Measurements from ENCODE around the gene GLB1L.
"Not testable (repeated sequence)": the region's sequence is repeated elsewhere in the genome, so short reads cannot be mapped to it uniquely, and the experiment has no call there.

The GLB1L gene

GRCh38 chr2:219279916-219280516 is 34.8 kb upstream of the GLB1L start:
- DNase-seq = no peak

- DNase-seq = peak; percentile 86
These were observed 34.1 kb upstream of the GLB1L start, which contains the start of gene DNAJB2 for GRCh38 chr2:219279151-219279915. TSS of gene DNAJB2 (plus strand) at chr2:219279366. CDS start at chr2:219279834, 468 bp downstream.

- DNase-seq = no peak
These were observed 33.5 kb upstream of the GLB1L start for GRCh38 chr2:219278655-219279150.

GRCh38 chr2:219277703-219278654 is 32.7 kb upstream of the GLB1L start:
- DNase-seq = peak; percentile 45

- no peak for DNase-seq
These were observed 29.2 kb upstream of the GLB1L start for GRCh38 chr2:219274361-219274921.

DNA sequence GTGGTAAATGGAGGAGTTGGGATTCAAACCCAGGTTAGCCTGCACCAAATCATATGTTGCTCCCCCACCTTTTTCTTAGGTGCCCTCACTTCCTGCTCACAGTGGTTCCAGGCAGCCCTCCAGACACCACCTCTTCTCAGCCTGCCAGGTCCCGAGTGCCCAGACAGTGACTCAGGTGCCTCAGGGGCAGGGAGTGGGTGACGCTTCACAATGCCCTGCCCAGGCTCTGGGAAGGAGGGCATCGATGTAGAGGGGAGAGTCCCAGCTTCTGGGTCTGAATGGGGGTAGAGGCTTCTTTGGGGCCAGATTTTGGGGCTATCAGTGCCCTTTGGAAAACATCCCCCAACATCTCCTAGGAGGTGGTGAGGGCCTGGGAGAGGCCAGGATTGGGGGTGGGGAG is 28.7 kb upstream of the GLB1L start:
- DNase-seq = no peak

GRCh38 chr2:219272995-219273394 is 27.8 kb upstream of the GLB1L start:
- no peak for DNase-seq

GRCh38 chr2:219272356-219272755 is 27.1 kb upstream of the GLB1L start:
- DNase-seq = no peak

DNA sequence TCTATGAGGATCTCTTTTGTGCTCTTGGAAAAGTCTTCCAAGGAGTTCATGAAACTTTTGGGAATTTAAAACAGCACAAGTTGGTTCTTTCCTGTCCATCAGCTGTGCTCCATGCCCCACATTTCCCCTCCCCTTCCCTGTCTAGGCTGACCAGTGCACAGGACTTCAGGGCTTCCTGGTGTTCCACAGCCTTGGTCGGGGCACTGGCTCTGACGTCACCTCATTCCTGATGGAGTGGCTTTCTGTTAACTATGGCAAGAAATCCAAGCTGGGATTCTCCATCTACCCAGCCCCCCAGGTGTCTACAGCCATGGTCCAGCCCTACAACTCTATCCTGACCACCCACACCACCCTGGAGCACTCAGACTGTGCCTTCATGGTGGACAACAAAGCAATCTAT is 25.8 kb upstream of the GLB1L start:
- no peak for DNase-seq

GRCh38 chr2:219270055-219270372 is 24.8 kb upstream of the GLB1L start:
- DNase-seq = no peak

GRCh38 chr2:219269362-219270054 is 24.3 kb upstream of the GLB1L start:
- no peak for DNase-seq

DNA sequence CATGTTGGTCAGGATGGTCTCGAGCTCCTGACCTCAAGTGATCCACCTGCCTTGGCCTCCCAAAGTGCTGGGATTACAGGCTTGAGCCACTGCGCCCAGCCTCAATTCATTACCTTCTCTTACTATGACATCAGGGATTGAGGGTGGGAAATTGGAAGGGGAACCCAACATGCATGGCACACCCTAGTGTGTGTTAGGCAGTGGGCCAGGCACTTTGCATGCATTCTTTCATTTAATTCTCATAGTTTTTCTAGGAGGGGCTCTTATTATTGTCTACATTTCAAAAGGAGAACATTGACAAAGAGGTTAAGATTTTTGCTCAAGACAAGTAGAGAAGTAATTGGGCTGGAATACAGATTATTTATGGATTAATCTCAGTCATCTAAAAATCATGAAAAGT is 23.1 kb upstream of the GLB1L start:
- DNase-seq = no peak

DNA sequence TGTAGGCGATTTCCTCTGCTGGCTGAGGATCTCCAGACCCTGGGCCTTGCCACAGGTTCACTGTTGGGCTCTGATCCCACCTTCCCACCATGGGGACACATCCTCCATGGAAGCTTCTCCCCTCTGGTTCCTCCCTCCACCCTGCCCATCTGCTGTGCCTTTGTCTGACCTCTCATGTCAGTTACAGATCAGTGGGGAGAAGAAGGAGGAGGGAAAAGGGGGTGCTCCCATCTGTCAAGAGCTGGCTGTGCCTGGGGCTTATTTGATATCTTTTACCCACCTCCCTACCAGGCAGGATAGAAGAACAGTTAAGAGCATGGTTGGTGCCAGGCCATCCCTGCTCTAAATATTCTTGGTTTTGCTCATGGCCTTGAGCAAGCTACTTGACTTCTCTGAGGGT is 21.6 kb upstream of the GLB1L start:
- no peak for DNase-seq

- no peak for DNase-seq
These were observed 21.0 kb upstream of the GLB1L start for GRCh38 chr2:219266232-219266631.

- no peak for DNase-seq
These were observed 16.0 kb upstream of the GLB1L start for GRCh38 chr2:219261024-219261855.

- DNase-seq = not testable (repeated sequence)
These were observed 13.7 kb upstream of the GLB1L start for GRCh38 chr2:219258942-219259341.

DNA sequence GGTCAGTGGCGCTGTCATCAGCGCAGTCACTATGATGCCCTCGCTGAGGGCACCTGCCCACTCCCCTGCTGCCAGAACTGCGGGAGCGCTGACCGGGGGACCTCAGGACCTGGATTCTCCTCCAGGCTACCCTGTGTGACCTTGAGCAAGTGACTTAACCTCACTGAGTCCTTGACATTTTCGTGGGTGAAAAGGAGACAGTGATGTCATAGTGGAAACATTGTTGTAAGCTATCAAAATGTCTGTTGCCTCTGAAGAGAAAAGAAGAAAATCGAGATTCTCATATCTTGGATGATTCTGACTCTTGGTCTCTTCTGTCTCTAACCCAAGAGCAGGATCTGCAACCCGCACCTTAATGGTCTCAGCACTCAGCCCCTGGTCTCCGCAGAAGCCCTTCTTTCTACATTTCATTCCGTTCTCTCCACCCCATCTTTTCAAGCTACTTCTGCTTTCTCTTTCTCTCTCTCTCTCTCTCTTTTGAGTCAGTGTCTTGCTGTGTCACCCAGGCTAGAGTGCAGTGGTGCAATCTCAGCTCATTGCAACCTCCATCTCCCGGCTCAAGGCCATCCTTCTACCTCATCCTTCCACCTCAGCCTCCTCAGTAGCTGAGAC is 9.5 kb upstream of the GLB1L start:
- DNase-seq = no peak

DNA sequence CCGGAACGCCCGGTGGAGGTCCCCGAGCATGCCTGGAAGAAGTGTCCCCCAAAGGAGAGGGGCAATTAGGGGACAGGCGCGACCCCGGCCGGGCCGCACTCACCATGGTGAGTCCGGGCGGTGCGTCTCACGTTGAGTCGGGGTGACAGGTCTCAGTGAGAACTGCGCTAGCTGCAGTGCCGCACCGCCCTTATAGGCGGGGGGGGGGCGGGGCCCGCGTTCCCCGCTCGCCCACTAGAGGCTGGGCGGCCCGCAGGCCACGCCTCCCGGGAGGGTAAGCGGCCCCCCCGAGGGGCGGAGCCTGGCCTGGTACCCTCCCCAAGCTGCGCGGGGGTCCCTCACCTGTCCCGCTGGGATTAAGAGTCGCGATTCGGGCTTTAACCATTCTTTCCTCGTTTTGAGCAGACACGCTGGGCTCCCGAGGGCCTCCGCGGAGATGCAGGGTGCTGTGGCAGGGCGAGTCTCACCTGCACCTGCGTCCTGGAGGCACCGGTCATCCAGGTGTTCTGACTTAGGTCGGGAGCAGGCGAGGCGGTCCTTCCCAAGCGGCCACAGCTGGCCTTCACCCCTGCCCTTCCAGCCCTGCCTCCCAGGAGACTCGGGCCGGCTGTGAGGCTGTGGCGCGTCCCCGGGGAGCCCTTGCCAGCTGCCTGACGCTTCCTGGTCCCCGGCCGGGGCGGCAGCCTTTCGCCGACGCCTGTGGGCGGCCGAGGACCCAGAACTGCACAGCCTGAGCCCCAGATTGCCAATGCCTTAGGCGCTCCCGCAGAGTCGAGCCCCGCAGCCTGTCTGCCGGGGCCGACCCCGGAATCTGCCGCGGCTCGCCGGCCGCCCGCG is 8.7 kb upstream of the GLB1L start, which contains the start of gene TUBA4A:
TSS of gene TUBA4A (minus strand) at position 166 of the 837 bp plus-strand sequence. CDS start at position 106, 60 bp downstream.
- DNase-seq = no peak

GRCh38 chr2:219252900-219253752 is 7.9 kb upstream of the GLB1L start, which contains the start of gene TUBA4B:
TSS of gene TUBA4B (plus strand) at chr2:219253243. CDS start at chr2:219253408, 165 bp downstream.
- no peak for DNase-seq
